ENCODE results near the gene AMMECR1.
"Not testable (repeated sequence)": the region's sequence is repeated elsewhere in the genome, so short reads cannot be mapped to it uniquely, and the experiment has no call there.

Gene AMMECR1

GRCh38 chrX:110251526-110251925 is 66.4 kb downstream of the AMMECR1 start:
- no peak for DNase-seq

- no peak for DNase-seq
These were observed 67.0 kb downstream of the AMMECR1 start for GRCh38 chrX:110250847-110251246.

- no peak for DNase-seq
These were observed 69.3 kb downstream of the AMMECR1 start for GRCh38 chrX:110248578-110248977.

- no peak for DNase-seq
These were observed 72.9 kb downstream of the AMMECR1 start for GRCh38 chrX:110245011-110245410.

GRCh38 chrX:110242371-110242770 is 75.5 kb downstream of the AMMECR1 start:
- DNase-seq = no peak

GRCh38 chrX:110241816-110242215 is 76.1 kb downstream of the AMMECR1 start:
- no peak for DNase-seq

- not testable (repeated sequence) for DNase-seq
These were observed 79.6 kb downstream of the AMMECR1 start for GRCh38 chrX:110238259-110238658.

- not testable (repeated sequence) for DNase-seq
These were observed 86.4 kb downstream of the AMMECR1 start for GRCh38 chrX:110231485-110231884.

GRCh38 chrX:110229497-110230111 is 88.3 kb downstream of the AMMECR1 start:
- DNase-seq = not testable (repeated sequence)

GRCh38 chrX:110228453-110228852 is 89.4 kb downstream of the AMMECR1 start:
- DNase-seq = no peak

GRCh38 chrX:110226931-110227330 is 91.0 kb downstream of the AMMECR1 start:
- no peak for DNase-seq

GRCh38 chrX:110224926-110225617 is 92.8 kb downstream of the AMMECR1 start:
- no peak for DNase-seq

GRCh38 chrX:110222497-110223257 is 95.2 kb downstream of the AMMECR1 start:
- no peak for DNase-seq

GRCh38 chrX:110219920-110220319 is 98.0 kb downstream of the AMMECR1 start:
- peak in 1 of 2 experiments; percentile 0 for DNase-seq

- DNase-seq = no peak
These were observed 99.3 kb downstream of the AMMECR1 start for GRCh38 chrX:110218591-110218990.

- no peak for DNase-seq
These were observed 101.9 kb downstream of the AMMECR1 start for GRCh38 chrX:110216027-110216426.

GRCh38 chrX:110215411-110215810 is 102.5 kb downstream of the AMMECR1 start:
- DNase-seq = no peak

- no peak for DNase-seq
These were observed 103.2 kb downstream of the AMMECR1 start for GRCh38 chrX:110214684-110215083.

GRCh38 chrX:110213183-110213582 is 104.7 kb downstream of the AMMECR1 start:
- no peak for DNase-seq

GRCh38 chrX:110212299-110212698 is 105.6 kb downstream of the AMMECR1 start:
- peak in 1 of 2 experiments; percentile 0 for DNase-seq

GRCh38 chrX:110211340-110211739 is 106.5 kb downstream of the AMMECR1 start:
- DNase-seq = no peak

- peak; percentile 0 to 9 for DNase-seq
These were observed 107.3 kb downstream of the AMMECR1 start for GRCh38 chrX:110210417-110211139.

- no peak for DNase-seq
These were observed 109.8 kb downstream of the AMMECR1 start for GRCh38 chrX:110208092-110208491.

Measured in SW 1271 (cell line).